GM18502 (cell line): Measurements from ENCODE around the gene NKX3-2.

Experiments used
- ATAC-seq: cut with Tn5 transposase; IDR thresholded peaks from one replicate; pipeline ENCODE4 v1.9.1; 2021; ENCODE audit warnings: mild to moderate bottlenecking; ENCODE audit not compliant: unreplicated experiment, poor library complexity

The NKX3-2 gene

GRCh38 chr4:13534344-13535063, 9.8 kb downstream of the NKX3-2 start:
- no peak for ATAC-seq

DNA sequence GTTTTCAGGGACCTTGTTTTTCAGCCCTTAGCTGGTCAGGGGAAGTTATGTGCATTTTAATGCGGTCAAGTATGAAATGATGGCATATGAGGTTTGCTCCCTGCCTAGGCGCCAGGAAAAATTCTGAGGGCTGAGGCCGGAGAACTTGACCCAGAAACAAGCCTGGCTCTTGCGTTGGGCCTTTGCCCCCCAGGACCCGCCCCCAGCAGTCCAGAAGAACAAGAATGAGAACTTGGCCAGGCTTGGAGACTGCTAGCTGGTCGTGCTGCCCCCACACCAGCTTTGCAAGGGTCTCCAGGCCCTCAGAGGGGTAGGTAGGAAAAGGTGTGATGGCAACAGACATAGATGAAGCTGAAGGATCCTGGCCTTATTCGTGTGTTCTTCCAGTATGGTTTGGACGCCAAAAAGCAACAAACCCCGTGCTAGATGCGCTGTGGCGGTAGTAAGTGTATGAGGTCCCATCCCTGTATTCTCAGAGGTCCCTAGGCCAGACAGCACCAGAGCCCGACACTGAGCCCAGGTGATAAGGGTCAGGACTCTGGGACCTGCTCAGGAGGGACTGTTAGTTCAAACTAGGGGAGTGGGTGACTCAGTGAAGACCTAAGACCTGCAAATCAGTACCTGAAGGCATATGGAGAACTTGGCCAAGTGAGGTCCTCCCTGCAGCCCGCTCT, 10.5 kb downstream of the NKX3-2 start:
- ATAC-seq: no peak

DNA sequence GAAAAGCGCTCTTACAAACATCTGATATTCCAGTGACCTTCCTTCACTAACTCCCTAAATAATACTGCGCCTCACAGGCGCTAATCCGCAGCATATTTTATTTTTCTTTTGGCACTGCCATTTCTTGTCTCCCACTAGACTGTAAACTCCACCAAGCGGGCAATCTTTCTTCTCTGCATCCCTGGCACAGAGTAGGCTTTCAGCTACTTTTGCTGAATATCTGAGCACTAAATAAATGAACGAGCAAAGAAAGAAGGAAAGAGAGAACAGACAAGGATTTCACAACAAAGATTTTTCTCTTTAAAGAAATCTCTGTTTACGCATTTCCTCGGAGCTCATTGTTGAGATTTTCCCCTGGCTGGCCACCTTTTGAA, 12.7 kb downstream of the NKX3-2 start:
- no peak for ATAC-seq

- no peak for ATAC-seq
Measured at GRCh38 chr4:13530823-13531624, 13.3 kb downstream of the NKX3-2 start.

DNA sequence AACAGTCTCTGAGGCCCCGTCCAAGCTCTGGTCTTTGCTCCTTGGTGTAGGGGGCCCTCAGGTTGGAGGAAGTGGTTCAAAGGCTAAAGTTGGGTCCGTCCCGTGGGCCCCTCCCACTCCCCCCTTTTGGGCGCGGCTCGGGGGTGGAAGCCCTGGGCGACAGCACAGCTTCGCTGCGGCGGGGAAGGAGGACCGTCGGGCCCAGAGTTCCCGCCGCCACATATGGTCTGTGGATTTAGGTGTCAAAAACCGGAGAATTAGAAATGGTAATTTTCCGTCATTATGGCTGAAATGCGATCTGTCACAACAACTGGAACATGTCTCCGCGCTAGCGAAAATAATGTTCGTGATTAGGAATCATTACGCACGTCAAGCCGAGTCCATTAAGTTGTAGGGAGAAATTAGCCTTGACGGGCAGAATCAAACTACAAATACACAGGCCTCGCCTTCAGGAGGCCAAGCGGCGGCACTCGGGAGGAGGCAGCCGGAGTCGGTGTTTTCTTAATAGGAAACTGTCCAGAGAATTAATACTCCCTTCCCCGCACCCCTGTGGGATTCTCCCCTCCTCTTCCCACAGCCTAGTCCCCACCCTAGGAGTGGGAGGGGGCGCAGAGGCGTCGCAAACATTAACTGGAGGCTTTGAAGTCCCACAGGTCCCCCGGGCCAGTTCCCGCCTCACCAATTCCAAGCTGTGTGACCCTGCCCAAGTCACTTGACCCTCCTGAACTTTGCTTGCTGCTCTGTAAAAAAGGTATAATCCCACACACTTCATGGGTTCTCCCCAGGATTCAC, 15.0 kb downstream of the NKX3-2 start:
- ATAC-seq: no peak

- no peak for ATAC-seq
Measured at GRCh38 chr4:13528821-13529127, 15.5 kb downstream of the NKX3-2 start.

DNA sequence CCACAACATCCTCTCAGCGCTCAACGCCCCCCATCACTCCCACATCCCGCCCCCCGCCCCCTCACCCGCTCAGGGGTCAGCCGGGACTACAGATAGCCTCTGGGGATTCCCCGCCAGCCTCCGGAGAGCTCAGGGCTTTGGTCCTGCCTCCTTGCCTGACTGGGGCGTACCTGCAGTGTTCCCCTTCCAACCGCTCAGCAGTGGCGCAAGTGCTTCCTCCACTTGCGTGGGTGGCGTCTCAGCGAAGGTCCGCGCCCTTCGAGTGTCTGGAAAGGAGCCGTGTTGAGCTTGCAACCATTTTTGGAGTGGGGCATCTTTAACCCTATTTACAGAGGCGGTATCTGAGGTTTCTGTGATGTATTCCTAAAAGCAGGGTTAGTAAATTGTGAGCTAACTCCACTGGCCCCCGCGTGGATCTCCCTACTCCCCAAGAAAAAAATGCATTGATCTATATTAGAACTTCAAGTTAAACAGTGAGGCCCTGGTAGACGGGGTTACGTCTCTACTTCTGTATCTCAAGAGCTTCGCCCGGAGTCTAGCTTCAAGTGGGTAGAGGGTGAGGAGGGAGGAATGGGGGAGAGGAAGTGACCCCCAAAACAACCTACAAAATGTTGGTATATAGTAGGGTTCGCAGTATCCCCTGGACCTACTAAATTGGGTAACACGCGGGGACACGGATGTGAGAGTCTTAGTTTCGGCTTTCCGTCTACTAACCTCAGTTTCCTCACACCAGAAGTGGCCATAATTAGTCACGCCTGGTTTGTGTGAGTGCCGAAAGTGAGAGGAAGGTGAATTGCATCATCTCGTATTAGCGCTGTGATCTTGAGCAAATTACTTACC, 16.1 kb downstream of the NKX3-2 start:
- peak; percentile 79 for ATAC-seq

- ATAC-seq: no peak
Measured at GRCh38 chr4:13527192-13527980, 16.9 kb downstream of the NKX3-2 start.

DNA sequence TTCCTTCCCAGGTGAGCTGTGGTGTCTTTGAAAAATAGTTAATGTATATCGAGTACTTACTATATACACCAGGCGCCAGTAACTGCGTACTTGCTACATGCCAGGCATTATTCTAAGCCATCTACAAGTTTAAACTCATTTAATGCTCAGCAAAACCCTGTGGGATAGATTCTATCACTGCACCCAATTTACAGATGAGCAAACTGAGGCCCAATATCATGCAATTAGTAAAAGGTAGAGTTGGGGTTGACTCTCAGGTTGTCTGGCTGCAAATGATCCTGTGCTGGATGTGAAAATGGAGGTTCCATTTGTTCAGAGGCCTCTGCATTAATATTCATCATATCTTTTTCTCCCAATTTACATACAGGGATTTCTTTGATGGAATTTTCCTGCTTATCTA, 17.6 kb downstream of the NKX3-2 start:
- ATAC-seq: no peak

DNA sequence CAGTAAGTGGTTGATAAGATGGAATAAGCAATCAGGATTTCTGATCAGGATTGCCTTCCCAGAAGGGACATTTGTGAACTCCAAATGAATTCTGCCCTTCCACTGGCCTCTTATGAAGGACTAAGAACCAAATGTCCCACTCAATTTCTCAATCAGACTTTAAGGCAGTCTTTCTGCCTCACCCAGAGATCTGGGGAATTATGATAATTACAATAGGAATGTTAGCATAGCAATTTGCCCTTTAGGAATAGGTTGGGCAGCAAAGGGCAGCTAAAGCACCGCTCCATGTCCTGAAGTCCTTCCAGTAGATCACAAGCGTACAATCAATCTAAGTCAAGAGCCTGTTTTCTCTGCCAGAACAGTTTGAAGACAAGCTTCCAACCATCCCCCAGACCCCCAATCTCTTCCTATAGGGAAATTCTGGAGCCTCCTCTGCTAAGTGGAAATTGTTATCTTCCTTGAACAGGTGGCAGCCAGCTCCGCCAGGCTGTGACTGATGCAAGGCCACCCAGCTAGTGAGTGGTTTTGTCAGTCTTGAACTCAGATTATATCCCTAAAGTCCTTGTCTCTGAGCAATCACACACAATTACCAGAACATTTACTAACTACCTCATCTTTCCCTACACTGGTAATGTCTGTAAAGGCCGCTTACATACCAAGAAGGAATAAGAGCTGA, 18.6 kb downstream of the NKX3-2 start:
- no peak for ATAC-seq

GRCh38 chr4:13524504-13525243, 19.6 kb downstream of the NKX3-2 start:
- ATAC-seq: no peak

GRCh38 chr4:13523591-13524503, 20.5 kb downstream of the NKX3-2 start:
- ATAC-seq: no peak

- ATAC-seq: no peak
Measured at GRCh38 chr4:13523105-13523477, 21.2 kb downstream of the NKX3-2 start.

DNA sequence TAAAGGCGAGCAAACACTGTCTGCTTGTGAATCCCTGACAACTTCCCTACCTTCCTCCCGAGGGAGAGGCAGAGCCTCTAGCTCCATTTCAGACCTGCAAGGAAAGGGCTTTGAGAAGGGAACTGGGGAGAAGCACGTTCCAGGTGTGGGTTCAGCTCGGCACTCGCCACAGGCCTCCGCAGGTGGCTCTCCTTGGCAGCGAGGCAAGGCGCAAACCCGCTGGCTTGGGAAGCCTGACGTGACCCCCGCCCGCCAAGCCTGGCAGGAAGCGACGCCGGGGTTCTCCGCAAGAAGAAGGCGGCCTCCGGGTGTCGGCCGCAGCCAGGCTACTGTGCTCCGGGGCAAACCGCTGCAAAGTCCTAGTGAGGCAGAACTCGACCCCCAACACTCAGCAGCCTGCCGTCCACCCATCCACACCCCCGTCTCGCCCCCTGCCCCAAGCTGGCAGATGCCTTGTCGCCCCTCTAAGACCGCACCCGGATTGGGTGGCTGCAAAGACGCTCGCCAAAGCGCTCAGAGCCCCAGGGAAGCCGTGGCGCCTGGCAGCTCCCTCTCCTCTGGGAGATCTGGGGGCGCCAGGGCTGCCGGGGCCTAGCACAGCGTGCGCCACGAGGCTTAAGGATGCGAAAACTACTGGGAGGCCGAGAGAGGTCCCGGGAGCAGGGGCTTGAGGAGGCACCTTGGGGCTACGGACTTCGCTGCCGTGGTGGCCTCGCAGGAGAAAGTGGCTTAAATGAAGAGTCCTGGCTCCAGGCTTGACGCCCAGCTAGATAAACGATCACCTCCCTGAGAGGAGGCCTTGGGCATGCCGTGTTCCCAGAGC, 21.8 kb downstream of the NKX3-2 start:
- peak; percentile 46 for ATAC-seq

GRCh38 chr4:13521047-13521446, 23.3 kb downstream of the NKX3-2 start:
- no peak for ATAC-seq

DNA sequence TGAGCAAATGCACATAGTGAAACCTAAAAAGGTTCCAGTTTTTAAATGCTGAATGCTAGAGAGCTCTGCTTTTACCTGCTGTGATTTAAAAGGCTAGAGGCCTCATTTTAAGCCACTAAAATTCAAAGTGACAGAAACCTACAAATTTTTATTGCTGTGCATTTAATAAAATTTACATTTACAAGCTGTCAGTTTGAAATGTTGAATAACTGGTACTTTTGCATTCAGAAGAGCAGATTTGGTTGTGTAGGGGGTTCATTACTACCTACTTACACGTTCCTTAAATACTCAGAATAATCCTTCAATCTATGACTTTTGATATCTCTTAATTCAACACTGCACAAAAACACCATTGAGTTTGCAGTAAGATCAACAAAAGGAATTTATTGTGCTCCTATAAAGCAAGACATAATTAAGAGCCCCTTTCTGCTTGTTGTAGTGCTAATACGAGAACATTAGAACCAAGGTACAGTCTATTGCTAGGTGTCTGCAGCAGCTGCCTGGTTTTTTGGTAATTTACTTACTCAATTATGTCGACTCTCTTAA, 27.9 kb downstream of the NKX3-2 start:
- no peak for ATAC-seq
